Gastroesophageal sphincter (tissue), 4 donors: ENCODE measurements around the gene HSD17B3. TPM values are rescaled to one million over a fixed set of nuclear protein-coding genes. Genes with fewer than 3 reads are reported as not detected.

ENCODE experiments used
- ATAC-seq: fragments of 150-250 bp; one replicate; pipeline ENCODE4 v1.9.1; 2016; ENCODE audit warnings: mild to moderate bottlenecking, moderate library complexity
- H3K27ac ChIP-seq, 4 donors: fragments of 200-600 bp; sonication (generic) in 3 of 4; 1 replicate in 3 of 4; 2 replicates in 1 of 4; pipeline ENCODE4 v1.5.1; 2016 to 2019
- H3K27me3 ChIP-seq: fragments of 200-600 bp; sonication (generic); one replicate; pipeline ENCODE4 v1.5.1; 2019
- H3K36me3 ChIP-seq, 2 donors: fragments of 200-600 bp; sonication (generic); one replicate each; pipeline ENCODE4 v1.5.1; 2019; ENCODE audit warnings: control low read depth in 1 of 2
- H3K4me1 ChIP-seq, 3 donors: fragments of 200-600 bp; sonication (generic); 1 replicate in 2 of 3; 2 replicates in 1 of 3; pipeline ENCODE4 v1.5.1; 2016 to 2019; ENCODE audit warnings: control low read depth in 2 of 3
- H3K4me3 ChIP-seq, 2 donors: fragments of 200-600 bp; sonication (generic); one replicate each; pipeline ENCODE4 v1.5.1; 2019; ENCODE audit warnings: mild to moderate bottlenecking in 1 of 2, moderate library complexity in 1 of 2
- H3K9me3 ChIP-seq, 3 donors: fragments of 200-600 bp; sonication (generic); one replicate each; pipeline ENCODE4 v1.5.1; 2017 to 2019; ENCODE audit warnings: control low read depth in 2 of 3
- EP300 ChIP-seq: sonication (generic); formaldehyde crosslinking; IDR thresholded peaks from one replicate; pipeline ENCODE4 v1.6.1; 2017; ENCODE audit warnings: antibody characterized with exemption, mild to moderate bottlenecking
- POLR2A ChIP-seq, 2 donors: fragments of 450-650 bp; IDR thresholded peaks; one replicate each; pipeline ENCODE4 v1.6.1; 2017; ENCODE audit warnings: antibody characterized with exemption in 2 of 2, mild to moderate bottlenecking in 2 of 2, moderate library complexity in 1 of 2
- POLR2AphosphoS5 ChIP-seq: sonication (generic); formaldehyde crosslinking; IDR thresholded peaks from one replicate; pipeline ENCODE4 v1.6.1; 2017; ENCODE audit warnings: antibody characterized with exemption
- WGBS, 2 donors: methylation state at CpG; one replicate each; pipeline ENCODE4 v1.1.5; 2018; ENCODE audit warnings: low coverage in 1 of 2; 5-methylcytosine and 5-hydroxymethylcytosine counted together
- total RNA-seq, 4 donors: library from RNA; depleted of rRNA; stranded (reverse); fragments of >200 nt; gene quantifications; one replicate each; pipeline ENCODE4 v1.1.0, GENCODE V29; 2016
- TF ChIP-seq, protein P1 (sequence below), 4 experiments: fragments of 200-600 bp in 2 of 4; fragments of 450-650 bp in 2 of 4; sonication (generic) in 1 of 4; IDR thresholded peaks; one replicate each; pipeline ENCODE4 v1.5.1; 2017 to 2019; ENCODE audit warnings: antibody characterized with exemption in 4 of 4, mild to moderate bottlenecking in 2 of 4, moderate library complexity in 2 of 4

The HSD17B3 gene
- total RNA-seq, 4 donors from 2014 or later = 0.40 to 0.81 (median 0.78) TPM; not detected in 1

DNA sequence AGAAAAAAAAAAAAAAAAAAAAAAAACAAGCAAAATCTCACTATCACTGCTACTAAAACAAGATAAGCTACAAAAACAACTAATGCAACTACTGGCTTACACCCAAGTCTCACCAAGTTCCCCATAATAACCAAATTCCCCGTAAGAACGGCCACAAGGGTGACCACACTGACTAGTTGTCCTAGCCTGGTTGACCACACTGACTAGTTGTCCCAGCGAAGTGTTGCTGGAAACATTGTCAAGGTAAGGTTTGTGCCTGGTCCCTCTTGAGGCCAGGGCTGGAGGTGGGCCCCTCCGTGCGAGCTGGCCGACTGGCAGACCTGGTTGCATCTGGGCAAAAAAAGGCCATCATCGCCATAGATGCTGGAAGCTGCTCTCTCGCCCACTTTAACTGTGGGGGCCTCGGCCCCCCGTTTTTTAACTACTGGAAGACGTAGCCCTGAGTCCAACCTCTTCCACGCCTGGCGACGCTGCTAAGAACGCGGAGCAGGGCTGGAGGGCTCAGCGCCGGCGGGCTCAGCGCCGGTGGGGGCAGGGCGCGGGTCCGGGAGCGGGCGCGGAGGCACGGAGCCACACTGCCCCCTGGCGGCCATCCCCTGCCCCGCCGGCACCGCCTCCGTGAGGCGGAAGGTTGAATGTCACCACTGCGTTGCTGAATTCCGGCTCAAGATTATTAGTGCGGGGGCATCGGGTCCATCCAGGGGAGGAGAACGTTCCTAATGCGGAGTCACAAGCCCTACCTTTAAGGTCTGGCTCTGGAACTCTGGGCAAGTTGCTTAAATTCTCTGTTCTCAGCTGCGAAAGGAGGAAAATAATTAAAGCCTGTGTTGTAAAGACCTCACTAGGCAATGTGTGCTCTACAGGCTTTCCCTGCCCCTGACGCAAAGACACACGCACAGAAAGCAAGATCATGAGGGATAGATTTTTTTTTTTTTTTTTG, 84.0 kb downstream of the HSD17B3 start:
- peak overlapping the region in 3 of 4 donors; percentile 1 to 66 (median 61) for H3K27ac ChIP-seq
- WGBS, 2 donors = 4 to 32% methylated on average over 5 to 12 of the region's 43 CpGs
- peaks cover 0 to 30% (median 6%) of the 10 kb centered on the region in 3 donors for H3K4me1 ChIP-seq
- H3K9me3 ChIP-seq = no peaks in the 10 kb centered on the region
- H3K36me3 ChIP-seq = no peaks in the 10 kb centered on the region
- TF ChIP-seq, protein P1, sequence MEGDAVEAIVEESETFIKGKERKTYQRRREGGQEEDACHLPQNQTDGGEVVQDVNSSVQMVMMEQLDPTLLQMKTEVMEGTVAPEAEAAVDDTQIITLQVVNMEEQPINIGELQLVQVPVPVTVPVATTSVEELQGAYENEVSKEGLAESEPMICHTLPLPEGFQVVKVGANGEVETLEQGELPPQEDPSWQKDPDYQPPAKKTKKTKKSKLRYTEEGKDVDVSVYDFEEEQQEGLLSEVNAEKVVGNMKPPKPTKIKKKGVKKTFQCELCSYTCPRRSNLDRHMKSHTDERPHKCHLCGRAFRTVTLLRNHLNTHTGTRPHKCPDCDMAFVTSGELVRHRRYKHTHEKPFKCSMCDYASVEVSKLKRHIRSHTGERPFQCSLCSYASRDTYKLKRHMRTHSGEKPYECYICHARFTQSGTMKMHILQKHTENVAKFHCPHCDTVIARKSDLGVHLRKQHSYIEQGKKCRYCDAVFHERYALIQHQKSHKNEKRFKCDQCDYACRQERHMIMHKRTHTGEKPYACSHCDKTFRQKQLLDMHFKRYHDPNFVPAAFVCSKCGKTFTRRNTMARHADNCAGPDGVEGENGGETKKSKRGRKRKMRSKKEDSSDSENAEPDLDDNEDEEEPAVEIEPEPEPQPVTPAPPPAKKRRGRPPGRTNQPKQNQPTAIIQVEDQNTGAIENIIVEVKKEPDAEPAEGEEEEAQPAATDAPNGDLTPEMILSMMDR (IDR thresholded peaks at IDR 0.05) = peak; percentile 99 to 100 (median 100)
- no peak for TF ChIP-seq POLR2AphosphoS5
- no peaks in the 10 kb centered on the region for H3K27me3 ChIP-seq
- peak overlapping the region; percentile 3 to 44 for H3K4me3 ChIP-seq
- peak; percentile 88 for ATAC-seq

DNA sequence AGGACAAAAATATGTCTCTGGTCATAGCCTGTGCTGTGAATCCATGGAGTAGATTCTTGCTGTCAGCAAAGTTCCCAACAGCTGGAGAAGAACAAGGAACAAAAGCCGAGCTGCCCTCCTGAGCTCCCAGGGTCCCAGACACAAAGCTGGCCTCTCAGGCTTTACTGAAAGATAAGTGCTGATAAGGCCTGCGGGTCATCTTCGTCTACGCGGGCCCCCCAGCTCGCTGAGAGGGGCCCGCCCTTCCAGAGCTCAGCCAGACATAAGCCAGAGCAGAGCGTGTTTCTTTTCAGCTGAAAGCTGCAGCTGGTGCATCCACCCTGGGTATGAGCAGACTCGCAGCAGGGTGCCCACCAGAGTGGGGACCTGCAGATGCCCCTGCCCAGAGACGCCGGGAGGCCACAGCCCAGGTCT, 84.7 kb downstream of the HSD17B3 start:
- no peaks in the 10 kb centered on the region for H3K9me3 ChIP-seq
- no peaks in the 10 kb centered on the region for H3K27me3 ChIP-seq
- TF ChIP-seq, protein P1 (IDR thresholded peaks at IDR 0.05) = no peak
- no peak for TF ChIP-seq POLR2A (IDR thresholded peaks at IDR 0.05)
- no peak for TF ChIP-seq EP300
- no peak for TF ChIP-seq POLR2AphosphoS5
- H3K4me1 ChIP-seq = peaks cover 0 to 30% (median 6%) of the 10 kb centered on the region in 3 donors
- WGBS, 2 donors = 23 to 75% methylated on average over 1 to 4 of the region's 11 CpGs
- H3K4me3 ChIP-seq = no peak overlapping the region
- H3K27ac ChIP-seq = peak overlapping the region in 1 of 4 donors; percentile 66
- no peak for ATAC-seq
- no peaks in the 10 kb centered on the region for H3K36me3 ChIP-seq

DNA sequence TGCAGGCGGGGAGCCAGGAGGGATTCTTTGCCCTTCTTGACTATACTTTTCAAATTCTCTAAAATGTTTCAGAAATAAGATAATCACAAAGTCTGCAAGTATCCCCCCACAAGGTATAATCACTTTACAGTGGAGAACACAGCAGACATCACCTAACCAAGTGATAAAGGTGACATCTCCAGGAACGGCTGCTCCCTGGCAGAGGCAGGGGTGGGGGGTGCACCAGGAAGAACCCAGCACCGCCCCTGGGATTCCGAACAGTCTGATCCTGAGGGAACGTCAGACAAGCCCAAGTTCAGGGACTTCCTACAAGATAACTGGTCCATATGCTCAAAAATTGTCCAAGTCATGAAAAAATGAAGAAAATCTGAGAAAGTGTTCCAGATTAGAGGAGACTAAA, 85.4 kb downstream of the HSD17B3 start:
- Histone ChIP-seq H3K27ac (no peak overlapping the region), H3K4me3 (no peak overlapping the region), H3K27me3 (no peaks in the 10 kb centered on the region), H3K4me1 (peaks cover 0 to 30% (median 6%) of the 10 kb centered on the region in 3 donors), H3K36me3 (no peaks in the 10 kb centered on the region), H3K9me3 (no peaks in the 10 kb centered on the region)
- no peak for ATAC-seq
- TF ChIP-seq POLR2AphosphoS5 = no peak
- TF ChIP-seq POLR2A (IDR thresholded peaks at IDR 0.05) = no peak
- TF ChIP-seq EP300 = no peak
- TF ChIP-seq, protein P1 (IDR thresholded peaks at IDR 0.05) = no peak
- WGBS, 2 donors = 83 to 93% methylated on average over 3 to 5 of the region's 5 CpGs

DNA sequence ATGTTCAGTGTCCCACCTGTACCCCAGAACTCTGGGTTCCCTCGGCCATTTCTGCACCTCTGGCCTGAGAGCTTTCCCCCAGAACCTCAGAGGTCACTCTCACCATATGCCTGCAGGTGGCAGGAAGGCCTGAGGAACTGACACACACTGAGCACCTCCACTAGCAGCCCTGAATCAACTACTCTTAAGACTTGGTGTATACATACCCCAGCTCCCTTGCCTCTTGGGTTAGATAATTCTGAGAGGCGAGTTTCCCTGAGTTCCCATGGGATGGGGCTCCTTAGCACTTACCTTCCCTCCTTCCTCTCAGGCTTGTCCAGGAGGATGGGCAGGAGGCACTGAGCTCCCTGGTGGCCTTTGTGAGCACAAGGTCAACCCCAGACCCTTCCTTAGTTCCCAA, 86.1 kb downstream of the HSD17B3 start:
- WGBS, 2 donors = 80 to 90% methylated on average over 1 to 2 of the region's 2 CpGs
- Histone ChIP-seq H3K4me1 (peaks cover 0 to 30% (median 6%) of the 10 kb centered on the region in 3 donors), H3K9me3 (no peaks in the 10 kb centered on the region), H3K36me3 (no peaks in the 10 kb centered on the region), H3K27me3 (no peaks in the 10 kb centered on the region), H3K27ac (no peak overlapping the region), H3K4me3 (no peak overlapping the region)
- TF ChIP-seq EP300 (no peak), POLR2AphosphoS5 (no peak), POLR2A (IDR thresholded peaks at IDR 0.05) (no peak)
- TF ChIP-seq, protein P1 (IDR thresholded peaks at IDR 0.05) = no peak
- no peak for ATAC-seq

DNA sequence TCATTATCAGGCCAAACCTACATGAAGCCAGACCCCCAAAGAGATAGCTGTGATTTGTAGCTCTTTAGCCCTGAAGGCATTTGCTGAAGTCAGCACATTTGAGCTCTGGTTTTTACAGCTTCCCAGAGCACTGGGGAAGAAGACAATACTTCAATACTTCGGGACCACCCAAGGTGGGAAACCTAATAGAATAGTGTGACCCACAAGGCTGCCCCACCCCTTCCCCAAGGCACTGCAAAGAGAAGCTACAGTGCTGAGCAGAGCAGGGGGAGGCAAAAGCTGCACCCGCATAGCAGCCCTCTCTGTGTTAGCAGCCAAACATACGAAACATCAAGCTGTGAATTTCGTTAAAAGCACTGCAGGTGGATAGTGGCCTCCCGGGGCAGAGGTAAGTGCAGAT, 87.3 kb downstream of the HSD17B3 start:
- Histone ChIP-seq H3K4me1 (peaks cover 0 to 28% (median 6%) of the 10 kb centered on the region in 3 donors), H3K4me3 (no peak overlapping the region), H3K36me3 (no peaks in the 10 kb centered on the region), H3K27me3 (no peaks in the 10 kb centered on the region), H3K9me3 (no peaks in the 10 kb centered on the region), H3K27ac (no peak overlapping the region)
- no peak for TF ChIP-seq POLR2AphosphoS5
- no peak for TF ChIP-seq POLR2A (IDR thresholded peaks at IDR 0.05)
- TF ChIP-seq, protein P1 (IDR thresholded peaks at IDR 0.05) = no peak
- no peak for TF ChIP-seq EP300
- no peak for ATAC-seq
- WGBS, 2 donors = 68% methylated on average over 4 of the region's 5 CpGs; no CpG with 5 or more reads in 1 of the 2 donors
